H1 (cell line): ENCODE measurements around the gene OVCA2. TPM values are rescaled to one million over a fixed set of nuclear protein-coding genes. Genes with fewer than 3 reads are reported as not detected.

Source experiments
- CTCF ChIA-PET: fragments of 300-600 bp; sonication (Branson Sonifier 250); formaldehyde crosslinking; loops from one replicate; lab custom pipeline; 2021; ENCODE audit not compliant: partially characterized antibody; lab: Charles Lee
- POLR2A ChIA-PET: fragments of 300-600 bp; sonication (Branson Sonifier 250); formaldehyde crosslinking; loops from one replicate; lab custom pipeline; 2021; ENCODE audit warnings: inconsistent platforms; ENCODE audit not compliant: partially characterized antibody; lab: Charles Lee
- DNase-seq, 2 experiments: peaks; one replicate each; pipeline versions ENCODE4 v3.0.0 to v3.0.0-alpha.2; 2010 to 2022; ENCODE audit warnings: low spot score in 2 of 2, low read depth in 1 of 2, mixed read lengths in 1 of 2
- FAIRE-seq: peaks from 2 replicates; lab custom pipeline; 2011; peaks lifted over from hg19 to GRCh38; lab: Jason Lieb, UNC
- H2AFZ ChIP-seq: 2 replicates; pipeline ENCODE4 v1.8.1; 2012; ENCODE audit warnings: low read length, inconsistent platforms
- H2AK5ac ChIP-seq: 2 replicates; pipeline ENCODE4 v1.6.1; 2013; ENCODE audit warnings: low read depth, low read length
- H2BK120ac ChIP-seq: replicated peaks from 2 replicates; pipeline ENCODE3; 2013; ENCODE audit warnings: low read depth, low read length, inconsistent platforms
- H2BK12ac ChIP-seq: 2 replicates; pipeline ENCODE4 v1.6.1; 2013; ENCODE audit warnings: low read depth, low read length
- H2BK15ac ChIP-seq: 2 replicates; pipeline ENCODE4 v1.6.1; 2013; ENCODE audit warnings: low read length
- H2BK20ac ChIP-seq: 2 replicates; pipeline ENCODE4 v1.6.1; 2013; ENCODE audit warnings: low read length
- H2BK5ac ChIP-seq: 2 replicates; pipeline ENCODE4 v1.6.1; 2013; ENCODE audit warnings: low read depth, low read length
- H3K14ac ChIP-seq: 2 replicates; pipeline ENCODE4 v1.6.1; 2013; ENCODE audit warnings: inconsistent platforms; ENCODE audit not compliant: insufficient read length
- H3K18ac ChIP-seq: 2 replicates; pipeline ENCODE4 v1.6.1; 2013; ENCODE audit warnings: low read length; ENCODE audit errors: extremely low read depth
- H3K23ac ChIP-seq: 2 replicates; pipeline ENCODE4 v1.6.1; 2013; ENCODE audit warnings: inconsistent platforms; ENCODE audit not compliant: insufficient read length
- H3K23me2 ChIP-seq: 2 replicates; pipeline ENCODE4 v1.6.1; 2013; ENCODE audit warnings: low read depth, low read length
- H3K27ac ChIP-seq: 2 replicates; pipeline ENCODE4 v1.6.1; 2011; ENCODE audit warnings: low read depth, low read length, inconsistent platforms
- H3K27me3 ChIP-seq, 4 experiments: replicated peaks in 1 of 4; 1 replicate in 1 of 4; 2 replicates in 3 of 4; pipeline versions ENCODE4 v1.6.1 to v1.8.1; 2011 to 2013; ENCODE audit warnings: low read length in 3 of 4, mild to moderate bottlenecking in 3 of 4, inconsistent platforms in 2 of 4, mixed read lengths in 2 of 4, moderate library complexity in 1 of 4; ENCODE audit not compliant: control insufficient read depth in 3 of 4, insufficient read depth in 3 of 4; ENCODE audit errors: extremely low read depth in 1 of 4
- H3K36me3 ChIP-seq, 4 experiments: 2 replicates each; pipeline versions ENCODE4 v1.6.1 to v1.8.1; 2011 to 2013; ENCODE audit warnings: mild to moderate bottlenecking in 4 of 4, low read length in 3 of 4, moderate library complexity in 2 of 4, control low read depth in 1 of 4, inconsistent platforms in 1 of 4; ENCODE audit not compliant: insufficient read depth in 4 of 4, control insufficient read depth in 2 of 4
- H3K4ac ChIP-seq: replicated peaks from 2 replicates; pipeline ENCODE3; 2013; ENCODE audit warnings: low read length, low read depth, mixed read lengths, inconsistent platforms; ENCODE audit not compliant: insufficient read length
- H3K4me1 ChIP-seq, 4 experiments: replicated peaks in 1 of 4; 1 replicate in 1 of 4; 2 replicates in 3 of 4; pipeline versions ENCODE4 v1.6.1 to v1.8.1; 2011 to 2013; ENCODE audit warnings: low read length in 3 of 4, inconsistent platforms in 2 of 4, mixed read lengths in 1 of 4; ENCODE audit not compliant: insufficient read depth in 4 of 4, control insufficient read depth in 3 of 4
- H3K4me2 ChIP-seq, 2 experiments: 2 replicates each; pipeline versions ENCODE4 v1.6.1 to v1.8.1; 2011 to 2013; ENCODE audit warnings: low read depth in 2 of 2, low read length in 2 of 2, control low read depth in 1 of 2, inconsistent platforms in 1 of 2, mild to moderate bottlenecking in 1 of 2; ENCODE audit not compliant: insufficient read depth in 1 of 2
- H3K4me3 ChIP-seq, 4 experiments: fragments of 200-600, 300-600 bp in 1 of 4; sonication (generic), shearing (Covaris generic), sonication (Bioruptor Twin) in 1 of 4; 2 replicates each; pipeline versions ENCODE4 v1.5.1 to v1.8.1; 2011 to 2016; ENCODE audit warnings: low read length in 4 of 4, low read depth in 3 of 4, control low read depth in 2 of 4, inconsistent platforms in 2 of 4, mild to moderate bottlenecking in 2 of 4, mixed read lengths in 1 of 4, moderate library complexity in 1 of 4; ENCODE audit not compliant: insufficient read depth in 2 of 4; ENCODE audit errors: extremely low read depth in 1 of 4
- H3K56ac ChIP-seq: replicated peaks from 2 replicates; pipeline ENCODE3; 2013; ENCODE audit warnings: low read depth, mild to moderate bottlenecking, mixed read lengths, low read length, inconsistent platforms; ENCODE audit not compliant: insufficient read length
- H3K79me1 ChIP-seq: 2 replicates; pipeline ENCODE4 v1.6.1; 2013; ENCODE audit warnings: low read depth, low read length, control low read depth
- H3K79me2 ChIP-seq, 2 experiments: 2 replicates each; pipeline versions ENCODE4 v1.6.1 to v1.8.1; 2012 to 2013; ENCODE audit warnings: low read length in 2 of 2, mild to moderate bottlenecking in 2 of 2, inconsistent platforms in 1 of 2; ENCODE audit not compliant: insufficient read depth in 2 of 2, control insufficient read depth in 1 of 2
- H3K9ac ChIP-seq, 4 experiments: replicated peaks in 1 of 4; 1 replicate in 1 of 4; 2 replicates in 3 of 4; pipeline versions ENCODE4 v1.6.1 to v1.8.1; 2011 to 2013; ENCODE audit warnings: low read depth in 3 of 4, low read length in 3 of 4, control low read depth in 2 of 4, mild to moderate bottlenecking in 2 of 4, moderate library complexity in 2 of 4, inconsistent platforms in 1 of 4; ENCODE audit errors: extremely low read depth in 1 of 4
- H3K9me3 ChIP-seq, 2 experiments: 2 replicates each; pipeline versions ENCODE4 v1.6.1 to v1.8.1; 2012 to 2013; ENCODE audit warnings: mild to moderate bottlenecking in 2 of 2, moderate library complexity in 2 of 2, control low read depth in 1 of 2, inconsistent platforms in 1 of 2, low read depth in 1 of 2, low read length in 1 of 2, mixed read lengths in 1 of 2; ENCODE audit not compliant: insufficient read depth in 2 of 2
- H4K20me1 ChIP-seq, 2 experiments: replicated peaks in 1 of 2; 2 replicates each; pipeline versions ENCODE3 to v1.8.1; 2011 to 2013; ENCODE audit warnings: inconsistent platforms in 2 of 2, low read length in 2 of 2, mild to moderate bottlenecking in 1 of 2; ENCODE audit not compliant: insufficient read depth in 2 of 2, control insufficient read depth in 1 of 2
- H4K5ac ChIP-seq: 2 replicates; pipeline ENCODE4 v1.6.1; 2013; ENCODE audit warnings: low read length, low read depth, mixed read lengths, inconsistent platforms; ENCODE audit not compliant: insufficient read length
- H4K8ac ChIP-seq: 2 replicates; pipeline ENCODE4 v1.8.0; 2013; ENCODE audit warnings: mild to moderate bottlenecking, moderate library complexity, low read length, inconsistent platforms; ENCODE audit not compliant: insufficient read depth; ENCODE audit errors: extremely low read depth
- H4K91ac ChIP-seq: replicated peaks from 2 replicates; pipeline ENCODE3; 2013; ENCODE audit warnings: low read length, mixed read lengths, inconsistent platforms; ENCODE audit not compliant: insufficient read length
- BACH1 ChIP-seq: IDR thresholded peaks from 2 replicates; pipeline ENCODE4 v1.6.1; 2012; ENCODE audit warnings: low read length, improper control_type of control experiment
- BCL11A ChIP-seq, 2 experiments: IDR thresholded peaks; one replicate each; pipeline ENCODE4 v1.6.1; 2011; ENCODE audit warnings: low read depth in 2 of 2, low read length in 2 of 2, mild to moderate bottlenecking in 2 of 2
- CHD2 ChIP-seq: IDR thresholded peaks from 2 replicates; pipeline ENCODE4 v1.6.1; 2012; ENCODE audit warnings: low read length, improper control_type of control experiment
- CTBP2 ChIP-seq: IDR thresholded peaks from 2 replicates; pipeline ENCODE4 v1.7.0; 2011; ENCODE audit warnings: borderline replicate concordance, mild to moderate bottlenecking, moderate library complexity, mixed read lengths, low read length; ENCODE audit not compliant: insufficient read depth, insufficient read length
- CTCF ChIP-seq, 3 experiments: IDR thresholded peaks; 1 replicate in 2 of 3; 2 replicates in 1 of 3; pipeline versions ENCODE4 v1.5.1 to v1.6.1; 2011; ENCODE audit warnings: low read length in 3 of 3, mild to moderate bottlenecking in 3 of 3, inconsistent platforms in 2 of 3, low read depth in 1 of 3, moderate library complexity in 1 of 3; ENCODE audit not compliant: insufficient read depth in 1 of 3; ENCODE audit errors: control extremely low read depth in 1 of 3
- HDAC2 ChIP-seq, 2 experiments: fragments of 300-600 bp in 1 of 2; sonication (generic) in 1 of 2; IDR thresholded peaks; 2 replicates each; pipeline ENCODE4 v1.6.1; 2011 to 2012; ENCODE audit warnings: low read depth in 2 of 2, low read length in 2 of 2, mild to moderate bottlenecking in 2 of 2, moderate library complexity in 2 of 2, borderline replicate concordance in 1 of 2, inconsistent platforms in 1 of 2
- KDM5A ChIP-seq: fragments of 200-600 bp; IDR thresholded peaks from 2 replicates; pipeline ENCODE4 v1.7.1; 2012; ENCODE audit warnings: mild to moderate bottlenecking, low read length, inconsistent platforms, mixed read lengths
- MAFK ChIP-seq: IDR thresholded peaks from 2 replicates; pipeline ENCODE4 v1.6.1; 2012; ENCODE audit warnings: low read depth, mild to moderate bottlenecking, improper control_type of control experiment, low read length
- RBBP5 ChIP-seq: IDR thresholded peaks from 2 replicates; pipeline ENCODE4 v1.7.1; 2012; ENCODE audit warnings: low read depth, mild to moderate bottlenecking, inconsistent platforms, low read length, moderate library complexity, borderline replicate concordance
- SAP30 ChIP-seq: fragments of 300-600 bp; sonication (generic); IDR thresholded peaks from 2 replicates; pipeline ENCODE4 v1.7.1; 2012; ENCODE audit warnings: low read length, moderate library complexity, mild to moderate bottlenecking, inconsistent platforms; ENCODE audit not compliant: insufficient read depth, insufficient replicate concordance
- SRF ChIP-seq: IDR thresholded peaks from 2 replicates; pipeline ENCODE4 v1.6.1; 2011; ENCODE audit warnings: mild to moderate bottlenecking, low read depth, low read length, moderate library complexity
- WGBS, 2 experiments: shearing (Covaris generic) in 1 of 2; methylation state at CpG; one replicate each; pipeline versions ENCODE4 v1.1.6 to v1.1.7; 2013 to 2015; ENCODE audit warnings: low lambda C conversion rate in 2 of 2, mixed read lengths in 2 of 2, inconsistent platforms in 1 of 2, low coverage in 1 of 2, missing lambda C conversion rate in 1 of 2; ENCODE audit not compliant: insufficient replicate concordance in 2 of 2, insufficient coverage in 1 of 2, insufficient read length in 1 of 2; ENCODE audit errors: extremely low coverage in 1 of 2, missing lambda C conversion rate in 1 of 2; 5-methylcytosine and 5-hydroxymethylcytosine counted together
- polyA plus RNA-seq, 7 experiments: library from polyadenylated mRNA; depleted of rRNA in 3 of 7; stranded (reverse) in 5 of 7; unstranded in 2 of 7; fragments of >200 nt in 5 of 7; fragments of 200-250 nt in 2 of 7; gene quantifications; 1 replicate in 5 of 7; 2 replicates in 1 of 7; 4 replicates in 1 of 7; pipeline versions ENCODE4 v1.2.1 to v1.2.3, GENCODE V29; 2011 to 2013; ENCODE audit warnings: missing spikeins in 2 of 7, mixed read lengths in 2 of 7
- total RNA-seq: library from RNA; stranded (reverse); fragmentation: NEBNext Ultra II Directional; extraction: Animal tissue kit (Norgen Biotek cat#: 25700); gene quantifications from 2 replicates; pipeline ENCODE4 v1.2.1, GENCODE V29; 2021

Gene OVCA2
- total and polyA plus RNA-seq, 2 of the 8 experiments (the other 6 are each of a cell fraction or from before 2014, with no cell fraction given): 15.3 to 37.0 TPM

- Histone ChIP-seq H4K8ac (no peak overlapping the region), H3K79me2 (no peaks in the 10 kb centered on the region), H3K79me1 (no peaks in the 10 kb centered on the region), H3K23ac (no peak overlapping the region), H2AK5ac (no peak overlapping the region), H3K18ac (no peak overlapping the region; the same call in 1 of the 2 replicates), H2BK120ac (no peak overlapping the region), H3K56ac (no peak overlapping the region), H2BK5ac (no peak overlapping the region), H3K4me1 (peaks cover 2 to 15% (median 5%) of the 10 kb centered on the region in 4 experiments; a peak in 6 of 7 replicates), H3K4ac (no peak overlapping the region), H3K36me3 (peaks cover 0 to 7% (median 0%) of the 10 kb centered on the region in 4 experiments; a peak in 3 of 8 replicates), H2BK12ac (no peak overlapping the region), H3K9me3 (no peaks in the 10 kb centered on the region), H3K27ac (no peak overlapping the region), H2BK15ac (no peak overlapping the region), H3K4me2 (no peak overlapping the region), H3K14ac (no peak overlapping the region), H3K4me3 (no peak overlapping the region), H3K27me3 (no peaks in the 10 kb centered on the region), H4K5ac (no peak overlapping the region), H2AFZ (no peak overlapping the region), H4K91ac (no peak overlapping the region), H2BK20ac (no peak overlapping the region), H4K20me1 (peaks cover 2 to 4% of the 10 kb centered on the region in 2 experiments), H3K23me2 (no peaks in the 10 kb centered on the region), H3K9ac (no peak overlapping the region)
- ChIA-PET POLR2A (no interaction called here), CTCF (interaction anchor here (0.9 to 11.7 kb wide), 13 partner anchors 10 to 170 kb away, joined by 3 to 122 read pairs (median 4); partner anchors contain the start of gene HIC1)
- DNase-seq: no peak
- WGBS, 2 experiments: 92% methylated on average over 5 of the region's 10 CpGs; no CpG with 5 or more reads in 1 of the 2 experiments
- no peak for FAIRE-seq
- TF ChIP-seq KDM5A (no peak), CTBP2 (no peak), MAFK (no peak), CTCF (IDR thresholded peaks at IDR 0.05; ENCODE audit: control extremely low read depth in 1 of 3, insufficient read depth in 1 of 3, low read depth in 1 of 3, low read length in 3 of 3) (no peak), SAP30 (no peak), HDAC2 (IDR thresholded peaks at IDR 0.05; ENCODE audit: borderline replicate concordance in 1 of 2, low read depth in 2 of 2, low read length in 2 of 2) (no peak), BCL11A (IDR thresholded peaks at IDR 0.05; ENCODE audit: low read depth in 2 of 2, low read length in 2 of 2) (no peak), CHD2 (no peak), BACH1 (no peak), SRF (no peak), RBBP5 (no peak)
These were observed 33.1 kb downstream of the OVCA2 start for GRCh38 chr17:2074919-2075318.
